OCI-LY1 (cell line): ENCODE measurements around the gene CSNK1D.

Experiments used
- H2AFZ ChIP-seq: fragments of 200-600 bp; sonication (generic), shearing (Covaris generic); 2 replicates; pipeline ENCODE4 v1.6.0; 2014; ENCODE audit warnings: antibody characterized with exemption, mild to moderate bottlenecking, low read length
- H3F3A ChIP-seq: fragments of 200-600 bp; sonication (generic), shearing (Covaris generic); 2 replicates; pipeline ENCODE4 v1.6.0; 2014; ENCODE audit warnings: mild to moderate bottlenecking, antibody characterized with exemption, low read length, moderate library complexity; ENCODE audit not compliant: insufficient read depth
- H3K27ac ChIP-seq: fragments of 200-600 bp; sonication (generic); 2 replicates; pipeline ENCODE4 v1.5.1; 2014; ENCODE audit warnings: low read length, mixed run types, mild to moderate bottlenecking, low read depth; ENCODE audit not compliant: poor library complexity, severe bottlenecking
- H3K27me3 ChIP-seq: fragments of 200-600 bp; sonication (generic); 2 replicates; pipeline ENCODE4 v1.6.0; 2014; ENCODE audit warnings: antibody characterized with exemption, mild to moderate bottlenecking, low read length, moderate library complexity; ENCODE audit not compliant: insufficient read depth
- H3K36me3 ChIP-seq: fragments of 200-600 bp; sonication (generic); 2 replicates; pipeline ENCODE4 v1.6.1; 2014; ENCODE audit warnings: mild to moderate bottlenecking, antibody characterized with exemption, low read length, moderate library complexity, mixed read lengths; ENCODE audit not compliant: insufficient read depth
- H3K4me1 ChIP-seq: fragments of 200-600 bp; sonication (generic); 2 replicates; pipeline ENCODE4 v1.5.1; 2014; ENCODE audit warnings: mild to moderate bottlenecking, low read length, moderate library complexity; ENCODE audit not compliant: insufficient read depth, severe bottlenecking
- H3K4me2 ChIP-seq: fragments of 200-600 bp; sonication (generic), shearing (Covaris generic); 2 replicates; pipeline ENCODE4 v1.6.1; 2014; ENCODE audit warnings: low read length
- H3K4me3 ChIP-seq: fragments of 200-600 bp; sonication (generic); 2 replicates; pipeline ENCODE4 v1.5.1; 2014; ENCODE audit warnings: low read length, low read depth, mild to moderate bottlenecking, mixed read lengths; ENCODE audit not compliant: poor library complexity, severe bottlenecking
- H3K79me2 ChIP-seq: fragments of 200-600 bp; shearing (Covaris generic); 2 replicates; pipeline ENCODE4 v1.6.1; 2016; ENCODE audit warnings: mixed run types, low read length, mixed read lengths; ENCODE audit not compliant: insufficient read depth
- H3K9ac ChIP-seq: fragments of 200-600 bp; sonication (generic), shearing (Covaris generic); 2 replicates; pipeline ENCODE4 v1.6.1; 2014; ENCODE audit warnings: mild to moderate bottlenecking, low read length, mixed read lengths
- H3K9me2 ChIP-seq: fragments of 200-600 bp; sonication (generic), shearing (Covaris generic); 2 replicates; pipeline ENCODE4 v1.6.1; 2014; ENCODE audit warnings: low read depth, mild to moderate bottlenecking, low read length, mixed read lengths
- H3K9me3 ChIP-seq: fragments of 200-600 bp; shearing (Covaris generic); 2 replicates; pipeline ENCODE4 v1.6.1; 2014; ENCODE audit warnings: low read length, mixed read lengths
- H4K20me1 ChIP-seq: fragments of 200-600 bp; sonication (generic), shearing (Covaris generic); 2 replicates; pipeline ENCODE4 v1.6.0; 2016; ENCODE audit warnings: mild to moderate bottlenecking, low read length; ENCODE audit not compliant: insufficient read depth
- EZH2 ChIP-seq: fragments of 200-600 bp; sonication (generic), shearing (Covaris generic); IDR thresholded peaks from 2 replicates; pipeline ENCODE4 v1.8.0; 2017; ENCODE audit warnings: borderline replicate concordance, mixed run types, mild to moderate bottlenecking, antibody characterized with exemption, low read length, moderate library complexity, mixed read lengths
- TF ChIP-seq, protein P1 (sequence below): fragments of 200-600 bp; sonication (generic), shearing (Covaris generic); IDR thresholded peaks from 2 replicates; pipeline ENCODE4 v1.5.1; 2017; ENCODE audit warnings: mild to moderate bottlenecking, antibody characterized with exemption, low read length, moderate library complexity, mixed read lengths

The CSNK1D gene

GRCh38 chr17:82282239-82283207, 9.0 kb upstream of the CSNK1D start:
- no peak overlapping the region for H3K27ac ChIP-seq
- no peaks in the 10 kb centered on the region for H4K20me1 ChIP-seq
- TF ChIP-seq EZH2: no peak
- TF ChIP-seq, protein P1, sequence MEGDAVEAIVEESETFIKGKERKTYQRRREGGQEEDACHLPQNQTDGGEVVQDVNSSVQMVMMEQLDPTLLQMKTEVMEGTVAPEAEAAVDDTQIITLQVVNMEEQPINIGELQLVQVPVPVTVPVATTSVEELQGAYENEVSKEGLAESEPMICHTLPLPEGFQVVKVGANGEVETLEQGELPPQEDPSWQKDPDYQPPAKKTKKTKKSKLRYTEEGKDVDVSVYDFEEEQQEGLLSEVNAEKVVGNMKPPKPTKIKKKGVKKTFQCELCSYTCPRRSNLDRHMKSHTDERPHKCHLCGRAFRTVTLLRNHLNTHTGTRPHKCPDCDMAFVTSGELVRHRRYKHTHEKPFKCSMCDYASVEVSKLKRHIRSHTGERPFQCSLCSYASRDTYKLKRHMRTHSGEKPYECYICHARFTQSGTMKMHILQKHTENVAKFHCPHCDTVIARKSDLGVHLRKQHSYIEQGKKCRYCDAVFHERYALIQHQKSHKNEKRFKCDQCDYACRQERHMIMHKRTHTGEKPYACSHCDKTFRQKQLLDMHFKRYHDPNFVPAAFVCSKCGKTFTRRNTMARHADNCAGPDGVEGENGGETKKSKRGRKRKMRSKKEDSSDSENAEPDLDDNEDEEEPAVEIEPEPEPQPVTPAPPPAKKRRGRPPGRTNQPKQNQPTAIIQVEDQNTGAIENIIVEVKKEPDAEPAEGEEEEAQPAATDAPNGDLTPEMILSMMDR: no peak

DNA sequence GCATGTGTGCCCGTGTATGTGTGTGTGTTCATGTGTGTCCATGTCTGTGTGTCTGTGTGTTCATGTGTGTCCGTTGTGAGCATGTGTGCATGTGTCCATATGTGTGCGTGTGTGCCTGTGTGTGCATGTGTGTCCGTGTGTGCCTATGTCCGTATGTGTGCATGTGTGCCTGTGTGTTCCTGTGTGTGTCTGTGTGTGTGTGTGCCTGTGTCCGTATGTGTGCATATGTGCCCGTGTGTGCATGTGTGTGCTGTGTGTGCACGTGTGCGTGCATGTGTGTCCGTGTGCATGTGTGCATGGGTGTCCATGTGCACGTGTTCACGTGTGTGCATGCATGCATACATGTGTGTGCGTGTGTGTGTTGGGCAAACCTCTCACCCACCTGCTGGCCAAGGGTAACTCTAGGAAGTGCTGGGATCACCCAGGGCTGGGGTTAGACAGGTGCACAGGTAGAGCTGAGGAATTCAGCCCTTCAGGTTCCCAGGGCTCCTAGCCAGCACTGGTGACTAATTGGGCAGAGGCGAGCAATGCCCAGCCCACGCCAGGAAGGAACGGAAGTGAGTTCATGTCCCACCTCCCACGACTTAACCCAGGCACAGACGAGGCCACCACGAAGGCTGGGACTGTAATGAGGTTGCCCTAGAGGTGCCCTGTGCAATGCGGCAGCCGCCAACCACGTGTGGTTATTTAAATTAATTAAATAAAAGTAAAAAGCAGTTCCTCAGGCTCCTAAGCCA, 8.2 kb upstream of the CSNK1D start:
- Histone ChIP-seq H3K9me2 (no peaks in the 10 kb centered on the region), H4K20me1 (no peaks in the 10 kb centered on the region), H3K27ac (no peak overlapping the region), H3F3A (no peaks in the 10 kb centered on the region), H3K36me3 (no peaks in the 10 kb centered on the region), H3K27me3 (no peaks in the 10 kb centered on the region; the same call in 1 of the 2 replicates), H3K4me2 (no peak overlapping the region), H2AFZ (no peak overlapping the region), H3K4me1 (peaks cover 15% of the 10 kb centered on the region), H3K79me2 (no peaks in the 10 kb centered on the region), H3K9ac (no peak overlapping the region), H3K4me3 (no peak overlapping the region), H3K9me3 (no peaks in the 10 kb centered on the region)
- TF ChIP-seq, protein P1: no peak
- TF ChIP-seq EZH2: no peak

More at GRCh38 chr17:82282239-82283207, 9.0 kb upstream of the CSNK1D start:
- Histone ChIP-seq H2AFZ (no peak overlapping the region), H3K36me3 (no peaks in the 10 kb centered on the region; the same call in 1 of the 2 replicates), H3K4me2 (no peak overlapping the region), H3K79me2 (no peaks in the 10 kb centered on the region), H3K9ac (no peak overlapping the region), H3K4me1 (peaks cover 15% of the 10 kb centered on the region), H3F3A (no peaks in the 10 kb centered on the region), H3K4me3 (no peak overlapping the region), H3K9me3 (peaks cover 8% of the 10 kb centered on the region), H3K27me3 (peaks cover 8% of the 10 kb centered on the region), H3K9me2 (no peaks in the 10 kb centered on the region)

DNA sequence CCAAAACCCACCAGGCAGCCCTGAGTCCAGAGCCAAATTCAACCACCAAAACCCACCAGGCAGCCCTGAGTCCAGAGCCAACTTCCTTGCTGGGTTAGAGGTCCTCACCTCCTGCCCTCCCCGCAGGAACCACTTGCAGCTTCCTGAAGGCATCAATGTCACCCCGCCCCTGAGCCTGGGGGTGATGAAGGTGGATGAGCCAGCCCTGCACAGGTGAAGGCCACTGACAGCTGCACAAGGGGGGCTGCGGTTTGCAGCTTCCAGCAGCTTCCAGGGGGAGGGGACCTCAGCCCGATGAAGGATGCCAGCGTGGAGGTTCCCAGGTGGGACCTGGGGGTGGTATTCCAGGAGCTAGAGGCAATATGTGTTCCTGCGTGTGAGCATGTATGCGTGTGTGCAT, 7.6 kb upstream of the CSNK1D start:
- Histone ChIP-seq H3K27ac (no peak overlapping the region), H3K9me3 (no peaks in the 10 kb centered on the region), H3K79me2 (no peaks in the 10 kb centered on the region), H3K27me3 (no peaks in the 10 kb centered on the region; the same call in 1 of the 2 replicates), H3K4me3 (no peak overlapping the region), H3K9ac (no peak overlapping the region), H3K36me3 (no peaks in the 10 kb centered on the region), H4K20me1 (no peaks in the 10 kb centered on the region), H3K9me2 (no peaks in the 10 kb centered on the region), H3K4me2 (no peak overlapping the region), H3F3A (no peaks in the 10 kb centered on the region), H2AFZ (no peak overlapping the region), H3K4me1 (peaks cover 15% of the 10 kb centered on the region)
- TF ChIP-seq, protein P1: no peak
- TF ChIP-seq EZH2: no peak
